ENCODE data around the gene KIF19. TPM values are rescaled to one million over a fixed set of nuclear protein-coding genes. Genes with fewer than 3 reads are reported as not detected.

KIF19 gene
- total RNA-seq, 6 donors from 2014 or later = 0.46 to 13.7 (median 3.8) TPM

DNA sequence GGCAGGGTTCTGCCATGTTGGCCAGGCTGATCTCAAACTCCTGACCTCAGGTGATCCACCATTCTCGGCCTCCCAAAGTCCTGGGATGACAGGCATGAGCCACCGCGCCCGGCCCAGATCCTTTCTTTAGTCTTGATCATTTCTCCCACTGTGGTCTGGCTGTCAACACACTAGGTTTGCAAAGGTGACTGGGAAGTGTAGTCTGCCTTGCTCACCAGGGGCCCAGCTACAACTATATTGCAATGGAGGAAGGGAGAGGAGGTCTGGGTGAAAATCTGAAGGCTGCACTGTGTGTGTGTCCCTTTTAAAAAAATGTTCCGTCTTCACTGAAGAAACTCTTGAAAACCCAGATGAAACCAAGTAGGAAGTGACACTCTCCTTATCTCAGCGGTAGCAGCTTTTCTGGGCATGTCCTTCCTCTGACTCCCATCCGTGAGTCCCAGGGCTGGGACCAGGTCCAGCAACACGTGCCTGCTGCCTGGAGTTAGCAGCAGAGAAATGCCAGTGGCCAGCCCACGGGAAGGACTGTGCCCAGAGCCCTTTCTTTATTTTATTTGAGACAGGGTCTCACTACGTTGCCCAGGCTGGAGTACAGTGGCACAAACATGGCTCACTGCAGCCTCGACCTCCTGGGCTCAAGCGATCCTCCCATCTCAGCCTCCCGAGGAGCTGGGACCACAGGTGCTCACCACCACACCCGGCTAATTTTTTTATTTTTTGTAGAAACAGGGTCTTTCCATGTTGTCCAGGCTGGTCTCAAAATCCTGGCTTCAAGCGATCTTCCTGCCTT lies 17.8 kb upstream of the KIF19 start:
- ATAC-seq (ENCODE audit: low FRiP score in 2 of 2) (no peak), DNase-seq (no peak)
- TF ChIP-seq POLR2AphosphoS5 (IDR thresholded peaks at IDR 0.05) = no peak
- TF ChIP-seq POLR2A (IDR thresholded peaks at IDR 0.05) = no peak
- TF ChIP-seq EP300 (IDR thresholded peaks at IDR 0.05) = no peak
- TF ChIP-seq, protein P1, sequence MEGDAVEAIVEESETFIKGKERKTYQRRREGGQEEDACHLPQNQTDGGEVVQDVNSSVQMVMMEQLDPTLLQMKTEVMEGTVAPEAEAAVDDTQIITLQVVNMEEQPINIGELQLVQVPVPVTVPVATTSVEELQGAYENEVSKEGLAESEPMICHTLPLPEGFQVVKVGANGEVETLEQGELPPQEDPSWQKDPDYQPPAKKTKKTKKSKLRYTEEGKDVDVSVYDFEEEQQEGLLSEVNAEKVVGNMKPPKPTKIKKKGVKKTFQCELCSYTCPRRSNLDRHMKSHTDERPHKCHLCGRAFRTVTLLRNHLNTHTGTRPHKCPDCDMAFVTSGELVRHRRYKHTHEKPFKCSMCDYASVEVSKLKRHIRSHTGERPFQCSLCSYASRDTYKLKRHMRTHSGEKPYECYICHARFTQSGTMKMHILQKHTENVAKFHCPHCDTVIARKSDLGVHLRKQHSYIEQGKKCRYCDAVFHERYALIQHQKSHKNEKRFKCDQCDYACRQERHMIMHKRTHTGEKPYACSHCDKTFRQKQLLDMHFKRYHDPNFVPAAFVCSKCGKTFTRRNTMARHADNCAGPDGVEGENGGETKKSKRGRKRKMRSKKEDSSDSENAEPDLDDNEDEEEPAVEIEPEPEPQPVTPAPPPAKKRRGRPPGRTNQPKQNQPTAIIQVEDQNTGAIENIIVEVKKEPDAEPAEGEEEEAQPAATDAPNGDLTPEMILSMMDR (IDR thresholded peaks at IDR 0.05) = no peak
- H3K4me1 ChIP-seq = no peaks in the 10 kb centered on the region
- no peak overlapping the region for H3K27ac ChIP-seq
- no peaks in the 10 kb centered on the region for H3K27me3 ChIP-seq
- H3K36me3 ChIP-seq = no peaks in the 10 kb centered on the region
- H3K9me3 ChIP-seq = peaks cover 0 to 15% (median 4%) of the 10 kb centered on the region in 4 donors
- H3K4me3 ChIP-seq = no peak overlapping the region
- WGBS, 2 donors = 55 to 60% methylated on average over 15 of the region's 15 CpGs

- Histone ChIP-seq H3K27ac (no peak overlapping the region), H3K36me3 (no peaks in the 10 kb centered on the region), H3K27me3 (no peaks in the 10 kb centered on the region), H3K4me1 (no peaks in the 10 kb centered on the region), H3K9me3 (peaks cover 0 to 11% (median 1%) of the 10 kb centered on the region in 4 donors), H3K4me3 (no peak overlapping the region)
- DNase-seq (no peak), ATAC-seq (ENCODE audit: low FRiP score in 2 of 2) (no peak)
- WGBS, 2 donors = 63 to 80% methylated on average over 2 to 12 of the region's 12 CpGs
- no peak for TF ChIP-seq POLR2A (IDR thresholded peaks at IDR 0.05)
- TF ChIP-seq, protein P1 (IDR thresholded peaks at IDR 0.05) = no peak
- no peak for TF ChIP-seq POLR2AphosphoS5 (IDR thresholded peaks at IDR 0.05)
- TF ChIP-seq EP300 (IDR thresholded peaks at IDR 0.05) = no peak
Observed at GRCh38 chr17:74309902-74310301, 16.1 kb upstream of the KIF19 start.

DNA sequence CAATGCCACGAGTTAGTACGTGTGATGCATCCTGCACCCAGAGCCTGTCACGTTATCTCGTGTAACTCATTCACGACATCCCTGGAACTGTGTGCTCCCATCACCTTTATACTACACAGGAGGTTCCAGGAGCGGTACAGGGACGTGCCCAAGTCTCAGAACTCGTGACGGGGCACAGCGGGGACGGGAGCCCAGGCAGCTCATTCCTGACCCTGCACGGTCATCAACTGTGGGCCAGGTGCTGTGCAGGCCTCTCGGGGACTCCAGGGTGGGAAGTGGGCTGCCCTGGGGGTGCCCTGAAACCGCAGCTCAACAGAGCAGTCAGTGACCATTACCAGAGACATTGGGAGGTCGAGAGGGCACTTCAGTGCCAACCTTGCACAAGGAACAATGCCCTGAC lies 11.1 kb upstream of the KIF19 start:
- peaks cover 0 to 6% (median 0%) of the 10 kb centered on the region in 4 donors for H3K9me3 ChIP-seq

GRCh38 chr17:74316220-74316619 lies 9.8 kb upstream of the KIF19 start:
- Histone ChIP-seq H3K36me3 (no peaks in the 10 kb centered on the region), H3K4me1 (no peaks in the 10 kb centered on the region), H3K4me3 (no peak overlapping the region), H3K9me3 (peaks cover 0 to 6% (median 0%) of the 10 kb centered on the region in 4 donors), H3K27me3 (no peaks in the 10 kb centered on the region), H3K27ac (peak overlapping the region in 1 of 4 donors; percentile 24)
- TF ChIP-seq, protein P1 (IDR thresholded peaks at IDR 0.05) = no peak
- no peak for TF ChIP-seq EP300 (IDR thresholded peaks at IDR 0.05)
- TF ChIP-seq POLR2A (IDR thresholded peaks at IDR 0.05) = no peak
- TF ChIP-seq POLR2AphosphoS5 (IDR thresholded peaks at IDR 0.05) = no peak
- ATAC-seq (ENCODE audit: low FRiP score in 2 of 2) (no peak), DNase-seq (no peak)
- WGBS, 2 donors = 53 to 64% methylated on average over 4 to 10 of the region's 10 CpGs

More for the DNA sequence above, 11.1 kb upstream of the KIF19 start:
- Histone ChIP-seq H3K27ac (no peak overlapping the region), H3K4me1 (no peaks in the 10 kb centered on the region), H3K4me3 (no peak overlapping the region), H3K27me3 (no peaks in the 10 kb centered on the region), H3K36me3 (no peaks in the 10 kb centered on the region)
- TF ChIP-seq, protein P1 (IDR thresholded peaks at IDR 0.05) = no peak
- no peak for TF ChIP-seq EP300 (IDR thresholded peaks at IDR 0.05)
- 91 to 95% methylated on average over 11 to 13 of the region's 15 CpGs for WGBS, 2 donors
- no peak for DNase-seq
- ATAC-seq (ENCODE audit: low FRiP score in 2 of 2) = no peak

DNA sequence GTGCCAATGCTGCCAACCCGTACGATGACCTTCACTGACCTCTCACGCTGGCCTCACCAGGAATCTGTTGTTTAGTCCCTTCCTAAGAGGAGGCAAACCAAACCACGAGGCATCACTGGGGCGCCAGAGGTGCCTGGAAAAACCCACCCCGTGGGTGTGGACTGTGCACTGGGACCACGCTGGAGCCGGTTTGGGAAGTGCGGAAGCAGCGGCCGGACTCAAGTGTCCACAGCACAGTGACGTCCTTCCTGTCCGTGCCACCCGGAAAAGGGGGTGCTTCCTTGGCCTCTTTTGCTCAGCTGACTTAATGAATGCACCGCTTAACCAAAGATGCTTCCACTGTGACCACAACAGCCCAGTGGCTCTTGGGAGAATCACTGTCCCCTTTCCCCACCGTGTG lies 9.0 kb upstream of the KIF19 start:
- 51 to 76% methylated on average over 11 to 13 of the region's 16 CpGs for WGBS, 2 donors
- H3K27ac ChIP-seq = no peak overlapping the region

More for the DNA sequence above, 9.0 kb upstream of the KIF19 start:
- peaks cover 0 to 4% (median 0%) of the 10 kb centered on the region in 4 donors for H3K9me3 ChIP-seq
- no peak overlapping the region for H3K4me3 ChIP-seq
- DNase-seq (no peak), ATAC-seq (ENCODE audit: low FRiP score in 2 of 2) (no peak)
- no peaks in the 10 kb centered on the region for H3K36me3 ChIP-seq
- no peaks in the 10 kb centered on the region for H3K4me1 ChIP-seq
- TF ChIP-seq POLR2AphosphoS5 (IDR thresholded peaks at IDR 0.05) (no peak), POLR2A (IDR thresholded peaks at IDR 0.05) (no peak), EP300 (IDR thresholded peaks at IDR 0.05) (no peak)
- TF ChIP-seq, protein P1 (IDR thresholded peaks at IDR 0.05) = no peak
- no peaks in the 10 kb centered on the region for H3K27me3 ChIP-seq
